Measurements from ENCODE around the gene SLC24A3.
A peak's percentile ranks its signal among the peaks of the same experiment; 100 is the strongest.

SLC24A3 gene

DNA sequence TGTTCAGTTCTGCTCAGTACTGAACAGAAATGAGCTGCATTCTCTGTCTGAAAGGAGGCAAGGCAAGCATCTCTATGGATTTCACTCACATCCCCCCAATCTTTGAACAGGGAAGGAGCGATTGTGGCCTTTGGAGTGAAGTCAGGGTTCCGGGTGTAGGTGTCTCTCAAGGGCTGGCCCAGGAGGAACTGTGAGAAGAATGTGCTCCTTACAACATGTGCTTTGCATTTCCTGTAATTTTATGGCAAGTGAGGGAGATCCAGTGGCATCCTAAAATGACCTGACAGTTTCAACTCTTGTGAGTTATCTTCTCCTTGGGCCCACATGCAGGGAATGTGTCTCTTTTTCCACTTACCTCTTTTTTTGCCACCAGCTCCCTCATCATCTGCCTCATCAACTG is 482.6 kb downstream of the SLC24A3 start:
- DNase-seq, result peak; percentile 25

DNA sequence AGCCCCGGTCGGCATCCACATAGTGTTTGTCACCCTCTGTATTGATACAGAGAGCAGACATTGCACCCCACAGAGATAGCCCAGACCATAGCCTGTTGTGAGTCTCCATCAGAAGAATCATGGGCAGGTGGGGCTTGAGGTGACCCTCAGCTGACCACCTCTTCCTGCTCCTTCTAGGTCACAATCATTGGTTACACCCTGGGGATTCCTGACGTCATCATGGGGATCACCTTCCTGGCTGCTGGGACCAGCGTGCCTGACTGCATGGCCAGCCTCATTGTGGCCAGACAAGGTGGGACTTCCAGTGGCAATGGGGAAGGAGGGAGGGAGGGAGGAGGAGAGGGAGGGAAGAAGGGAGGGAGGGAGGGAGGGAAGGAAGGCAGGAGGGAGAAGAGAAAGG is 484.2 kb downstream of the SLC24A3 start:
- no peak for DNase-seq

DNA sequence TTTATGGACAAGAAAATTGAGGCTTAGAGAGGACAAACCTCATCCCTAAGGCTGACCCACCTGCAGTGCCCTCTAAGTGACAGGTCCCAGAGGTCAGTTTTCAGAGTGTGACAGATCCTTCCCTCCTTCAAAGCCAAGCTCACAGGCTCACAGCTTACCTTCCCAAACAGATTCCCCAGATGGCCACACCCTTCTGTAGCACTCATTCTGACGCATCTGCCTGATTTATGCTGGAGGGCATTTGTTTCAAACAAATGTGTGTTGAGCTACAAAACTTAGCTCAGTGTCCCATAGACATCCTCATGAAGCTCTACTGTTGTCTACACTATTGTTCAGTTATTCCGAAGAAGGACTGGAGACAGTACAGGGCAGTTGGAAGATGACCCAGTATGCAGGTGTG is 485.0 kb downstream of the SLC24A3 start:
- DNase-seq, result no peak

DNA sequence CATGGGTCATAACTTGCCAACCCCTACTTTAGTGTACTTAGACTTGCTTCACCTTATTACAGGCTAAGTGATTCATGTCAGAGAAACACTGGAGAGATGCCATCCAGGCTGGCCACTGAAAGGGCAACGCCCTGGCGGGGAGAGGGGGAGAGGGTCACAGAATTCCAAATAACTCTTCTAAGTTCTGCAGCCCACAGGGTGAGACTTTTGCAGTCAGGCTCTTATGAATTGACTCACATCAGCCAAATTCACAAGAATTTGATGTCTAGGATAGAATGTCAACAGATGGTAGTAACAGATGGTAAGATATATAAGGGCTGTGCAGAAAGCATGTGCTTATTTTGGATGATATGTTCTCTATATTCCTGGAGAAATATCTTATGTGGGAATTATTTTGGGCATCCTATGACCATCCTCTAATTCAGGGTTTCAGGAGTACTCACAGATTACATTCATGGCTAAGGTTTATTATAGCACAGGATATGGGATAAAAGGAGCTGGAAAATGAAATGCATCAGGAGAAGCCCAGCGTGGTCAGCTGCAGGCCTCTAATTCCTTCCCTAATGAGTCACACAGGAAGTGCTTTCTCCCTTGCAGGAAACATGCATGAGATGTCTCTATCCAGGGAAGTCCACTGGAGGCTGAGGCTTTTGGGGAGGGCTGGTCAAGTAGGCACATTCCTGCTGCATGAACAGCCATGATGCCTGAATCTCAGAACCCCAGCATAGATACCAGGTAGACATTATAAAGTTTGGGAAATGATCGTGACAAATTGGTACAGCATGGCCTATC is 486.9 kb downstream of the SLC24A3 start:
- DNase-seq, result peak; percentile 37

DNA sequence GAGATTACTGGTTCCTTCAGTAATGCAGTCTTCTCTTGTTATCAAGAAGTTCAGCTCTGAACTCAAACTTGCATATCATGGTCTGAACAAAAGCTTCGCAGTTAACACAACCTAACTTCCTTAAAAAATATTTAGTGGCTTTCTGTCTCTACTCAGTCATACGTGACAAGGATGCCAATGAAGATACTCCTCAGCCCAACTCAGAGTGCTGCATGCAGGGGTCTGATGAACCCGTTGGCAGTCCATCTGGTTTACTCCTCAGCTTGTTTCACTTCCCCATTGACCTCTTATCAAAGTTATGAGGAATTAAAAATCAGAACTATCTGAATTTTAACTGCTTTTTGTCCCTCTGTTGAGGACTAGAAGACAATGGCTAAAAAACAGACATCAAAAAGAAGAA is 489.0 kb downstream of the SLC24A3 start:
- DNase-seq, result peak; percentile 53

DNA sequence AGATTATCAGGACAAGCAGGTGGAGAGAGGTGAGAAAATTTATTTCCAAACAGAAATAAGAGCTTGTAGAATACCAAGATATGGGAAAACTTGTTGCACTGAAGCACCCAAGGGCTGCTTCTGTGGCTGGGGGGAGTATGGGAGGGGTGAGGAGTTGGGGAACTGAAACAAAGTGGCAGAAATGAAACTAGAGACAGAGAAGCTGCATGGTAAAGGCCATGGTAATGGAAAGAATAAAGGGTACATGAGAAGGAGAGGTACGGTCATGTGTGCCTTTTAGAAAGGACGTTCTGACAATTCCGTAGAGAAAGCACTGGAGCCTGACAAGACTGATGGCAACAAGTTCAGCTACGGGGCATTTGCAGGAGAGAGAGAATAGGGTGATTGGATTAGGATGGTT is 494.0 kb downstream of the SLC24A3 start:
- peak; percentile 68 for DNase-seq

DNA sequence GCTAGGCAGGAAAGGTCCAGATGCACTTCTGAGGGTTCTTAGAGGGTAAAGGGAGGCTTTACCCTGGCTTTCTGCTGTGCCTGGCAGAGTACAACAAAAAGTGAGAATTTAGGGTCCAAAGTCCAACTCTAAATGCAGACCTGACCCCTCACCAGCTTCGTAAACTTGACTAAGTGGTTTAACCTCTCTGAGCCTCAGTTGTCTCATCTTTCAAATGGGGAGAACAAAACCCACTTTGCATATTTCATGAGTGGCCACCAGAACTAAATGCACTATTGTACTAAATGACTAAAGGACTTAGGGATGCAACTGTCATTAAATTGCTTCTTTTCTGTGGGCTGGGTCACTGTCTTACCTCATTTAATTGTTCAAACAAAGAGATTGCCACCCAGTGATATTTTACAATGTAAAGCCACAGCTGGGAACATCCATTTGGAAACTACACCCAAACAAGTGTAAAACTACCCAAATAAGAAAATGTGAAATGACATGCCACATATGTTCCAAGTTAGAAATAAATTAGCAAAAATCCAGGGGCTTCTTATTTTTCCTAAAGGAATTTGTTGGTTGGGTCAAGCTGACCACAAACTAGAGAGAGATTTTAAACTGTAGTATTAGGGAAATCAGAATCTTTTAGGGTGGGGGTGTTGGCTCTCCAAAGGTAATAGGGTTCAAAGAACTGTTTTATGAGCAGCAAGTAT is 497.3 kb downstream of the SLC24A3 start:
- DNase-seq, result no peak

DNA sequence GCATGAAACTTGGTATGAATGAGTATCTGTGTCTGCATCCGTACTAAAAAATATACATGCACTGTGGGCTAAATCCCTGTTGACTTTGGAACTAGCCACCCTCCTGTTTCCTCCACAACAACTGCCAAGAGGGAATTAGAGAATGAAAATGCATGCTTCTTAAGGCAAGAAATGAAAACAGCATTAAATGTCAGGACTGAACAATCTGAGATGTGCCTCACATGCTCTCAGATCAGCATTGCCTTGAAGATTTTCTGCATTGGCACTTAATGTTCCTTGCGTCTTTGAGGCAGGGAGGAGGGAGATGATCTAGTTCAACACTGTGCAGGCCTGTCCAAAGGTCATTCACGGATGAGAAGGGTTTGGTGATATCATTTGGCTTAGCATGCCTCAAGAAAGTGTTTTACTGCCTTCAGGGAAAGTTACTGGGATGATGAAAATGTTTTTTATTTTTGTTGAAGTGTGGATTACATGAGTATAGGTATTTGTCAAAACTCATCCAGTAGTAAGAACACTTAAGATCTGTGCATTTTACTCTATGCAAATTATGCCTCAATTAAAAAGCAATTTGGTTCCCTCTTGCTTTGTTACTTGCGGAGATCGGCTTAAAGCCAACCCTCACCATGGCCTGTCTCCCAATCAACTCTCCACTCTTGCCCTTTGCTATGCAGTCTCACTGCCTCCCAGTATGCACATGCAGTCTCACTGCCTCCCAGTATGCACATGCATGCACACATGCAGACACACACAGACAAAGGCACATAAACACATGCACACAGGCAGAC is 498.1 kb downstream of the SLC24A3 start:
- no peak for DNase-seq

DNA sequence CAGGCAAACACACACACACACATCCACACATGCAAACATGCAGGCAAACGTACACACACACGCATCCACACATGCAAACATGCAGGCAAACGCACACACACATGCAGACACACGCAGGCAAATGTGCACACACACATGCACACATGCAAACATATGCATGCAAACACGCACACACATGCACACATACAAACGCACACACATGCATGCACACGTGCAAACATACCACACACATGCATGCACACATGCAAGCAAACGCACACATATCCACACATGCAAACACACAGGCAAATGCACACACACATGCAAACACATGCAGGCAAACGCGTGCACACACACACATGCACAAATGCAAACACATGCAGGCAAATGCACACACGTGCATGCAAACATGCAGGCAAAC is 498.7 kb downstream of the SLC24A3 start:
- DNase-seq, result no peak

DNA sequence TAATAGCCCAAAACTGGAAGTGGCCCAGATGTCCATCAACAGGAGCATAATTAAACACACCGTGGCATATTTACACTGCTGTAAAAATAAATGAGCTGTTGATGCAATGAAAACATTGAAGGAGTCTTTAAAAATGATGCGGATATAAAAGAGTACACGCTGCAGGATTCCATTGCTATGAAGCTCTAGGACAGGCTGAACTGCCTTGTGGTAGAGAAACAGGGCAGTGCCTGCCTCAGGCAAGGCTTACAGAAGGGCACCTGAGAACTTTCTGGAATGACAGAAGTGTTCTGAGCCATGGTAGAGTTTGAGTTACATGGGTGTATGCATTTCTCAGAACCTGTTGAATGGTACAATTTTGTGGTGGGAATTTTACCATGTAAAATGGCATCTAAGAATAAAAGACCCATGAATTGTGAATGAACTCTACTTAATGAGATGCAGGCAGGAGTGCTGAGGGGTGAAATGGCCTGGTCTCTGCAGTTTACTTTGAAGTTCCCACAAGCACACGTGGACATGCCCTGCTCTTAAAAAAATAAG is 500.3 kb downstream of the SLC24A3 start:
- DNase-seq, result no peak

DNA sequence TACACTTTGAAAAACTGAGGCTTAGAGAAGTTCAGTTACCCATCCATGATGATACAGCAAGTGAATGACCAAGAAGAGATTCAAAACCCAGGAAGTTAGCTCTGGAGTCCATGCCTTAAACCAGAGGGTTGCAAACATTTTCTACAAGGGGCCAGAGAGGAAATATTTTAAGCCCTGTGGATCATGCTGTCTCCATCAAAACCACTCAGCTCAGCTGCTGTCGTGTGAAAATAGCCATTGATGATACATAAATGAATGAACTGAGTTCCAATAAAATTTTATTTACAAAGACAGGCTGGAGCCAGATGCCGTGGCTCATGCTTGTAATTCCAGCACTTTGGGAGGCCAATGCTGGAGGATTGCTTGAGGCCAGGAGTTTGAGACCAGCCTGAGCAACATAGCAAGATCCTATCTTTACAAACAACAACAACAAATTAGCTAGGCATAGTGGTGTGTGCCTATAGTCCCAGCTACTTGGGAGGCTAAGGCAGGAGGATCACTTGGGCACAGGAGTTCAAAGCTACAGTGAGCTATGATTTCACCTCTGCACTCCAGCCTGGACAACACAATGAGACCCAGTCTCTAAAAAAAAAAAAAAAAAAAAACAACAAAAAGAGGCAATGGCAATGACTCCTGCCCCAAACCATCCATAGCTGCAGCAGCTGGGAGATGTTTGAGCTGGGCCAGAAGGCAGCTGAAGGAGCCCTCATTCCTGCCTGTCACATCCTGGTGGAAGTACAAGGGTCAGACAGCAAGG is 501.6 kb downstream of the SLC24A3 start:
- DNase-seq, result no peak

DNA sequence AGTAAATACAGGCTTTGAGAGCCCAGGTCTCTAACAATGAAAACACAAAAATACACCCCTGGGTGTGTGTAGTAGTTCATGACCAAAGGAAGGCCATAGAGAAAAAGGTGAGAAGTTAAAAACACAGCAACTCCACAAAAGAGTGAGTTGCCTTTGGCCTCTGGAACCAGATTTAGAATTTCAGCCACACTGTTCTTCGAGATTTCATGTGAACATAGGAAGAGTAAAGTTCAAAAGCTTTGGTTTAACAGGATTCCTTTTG is 502.1 kb downstream of the SLC24A3 start:
- no peak for DNase-seq

DNA sequence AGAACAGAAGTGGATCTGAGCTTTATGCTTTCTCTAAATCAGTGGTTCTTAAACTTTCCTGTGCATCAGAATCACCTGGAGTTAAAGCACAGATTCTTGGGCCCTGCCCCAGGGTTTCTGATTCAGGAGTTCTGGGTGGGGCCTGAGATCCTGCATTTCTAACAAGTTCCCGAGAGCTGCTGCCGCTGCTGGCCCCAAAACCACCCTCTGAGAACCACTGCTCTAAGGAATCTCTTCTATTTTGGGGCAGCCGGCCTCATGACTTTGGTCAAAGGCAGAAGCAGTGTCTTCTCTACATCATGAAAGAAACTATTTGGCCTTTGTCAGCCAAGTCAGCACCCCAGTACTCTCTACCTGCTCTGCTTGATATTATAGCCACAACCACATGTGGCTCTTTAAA is 503.5 kb downstream of the SLC24A3 start:
- no peak for DNase-seq

DNA sequence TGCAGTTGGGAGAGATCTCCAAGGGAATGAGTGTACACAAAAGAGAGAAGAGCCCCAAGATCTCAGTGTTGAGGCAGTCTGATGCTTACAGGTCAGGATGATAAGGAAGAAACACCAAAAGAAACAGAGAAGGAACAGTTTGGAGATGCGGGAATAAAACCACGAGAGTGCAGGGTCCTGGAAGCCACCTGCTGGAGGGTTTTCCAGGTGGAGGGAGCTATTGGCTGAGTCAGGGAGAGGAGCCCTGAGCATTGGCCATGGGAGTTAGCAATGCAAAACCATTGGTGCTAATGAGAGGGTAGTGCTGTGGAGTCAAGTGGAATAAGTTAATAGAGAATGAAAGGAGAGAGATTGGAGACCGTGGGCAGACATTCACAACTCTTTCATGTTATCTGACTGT is 506.4 kb downstream of the SLC24A3 start:
- no peak for DNase-seq

DNA sequence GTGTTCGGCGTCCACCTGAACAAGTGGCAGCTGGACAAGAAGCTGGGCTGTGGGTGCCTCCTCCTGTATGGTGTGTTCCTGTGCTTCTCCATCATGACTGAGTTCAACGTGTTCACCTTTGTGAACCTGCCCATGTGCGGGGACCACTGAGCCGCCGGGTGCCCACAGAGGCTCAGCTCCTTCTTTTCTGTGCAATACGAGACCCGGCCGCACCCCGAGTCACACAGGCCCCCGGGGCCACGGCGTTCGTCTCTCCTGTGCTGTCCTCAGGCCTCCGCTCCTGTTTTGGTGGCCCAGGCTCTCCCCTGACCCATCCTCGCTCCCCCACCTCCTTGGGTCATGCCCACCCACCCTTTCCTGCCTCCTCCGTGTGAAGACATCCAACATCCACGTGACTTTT is 508.5 kb downstream of the SLC24A3 start:
- DNase-seq, result no peak

DNA sequence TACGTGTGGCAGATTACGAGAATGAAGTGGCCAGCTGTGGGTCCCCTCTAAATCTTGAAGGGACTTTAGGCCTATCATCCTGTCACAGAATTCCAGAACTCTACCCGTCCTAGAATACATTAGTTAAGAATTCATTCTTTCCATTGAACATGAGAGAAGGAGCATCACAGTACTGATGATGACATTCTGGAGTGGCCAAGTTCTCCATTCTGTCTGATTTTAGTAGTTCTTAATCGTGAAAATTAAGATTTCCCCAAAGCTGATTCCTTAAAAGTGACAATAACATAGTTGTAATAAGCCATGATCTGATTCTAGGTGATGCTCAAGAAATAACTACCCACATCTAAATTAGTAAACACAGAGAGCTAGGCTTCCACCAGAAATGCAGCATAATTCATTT is 510.6 kb downstream of the SLC24A3 start:
- peak; percentile 30 for DNase-seq

DNA sequence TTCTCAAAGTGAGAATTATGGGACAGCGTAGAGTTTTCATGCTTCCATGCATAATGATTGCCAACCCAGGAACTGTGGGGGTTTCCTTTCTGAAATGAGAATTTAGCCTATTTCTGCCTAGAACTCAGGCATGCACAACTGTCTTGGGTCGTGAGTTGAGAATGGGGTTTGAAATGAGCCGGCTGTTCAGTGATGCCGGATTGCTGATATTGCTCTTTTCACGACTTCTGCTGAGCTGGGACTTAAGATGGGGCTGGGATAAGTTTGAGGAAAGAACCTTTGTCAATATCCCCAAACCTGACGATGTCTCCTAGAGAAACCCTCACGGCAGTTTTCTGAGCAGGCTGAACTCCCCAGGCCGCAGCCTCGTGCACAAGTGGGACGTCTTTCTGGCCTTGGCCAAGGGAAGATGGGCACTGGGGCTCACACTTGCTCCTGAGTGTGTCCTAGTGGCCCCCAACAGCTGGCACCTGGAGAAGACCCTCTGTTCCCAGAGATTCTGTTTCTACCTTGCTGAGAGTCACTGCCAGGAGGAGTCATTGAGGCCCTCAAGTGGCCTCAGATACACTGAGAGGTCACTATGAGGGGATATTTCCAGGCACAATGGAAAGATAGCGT is 511.5 kb downstream of the SLC24A3 start:
- no peak for DNase-seq

DNA sequence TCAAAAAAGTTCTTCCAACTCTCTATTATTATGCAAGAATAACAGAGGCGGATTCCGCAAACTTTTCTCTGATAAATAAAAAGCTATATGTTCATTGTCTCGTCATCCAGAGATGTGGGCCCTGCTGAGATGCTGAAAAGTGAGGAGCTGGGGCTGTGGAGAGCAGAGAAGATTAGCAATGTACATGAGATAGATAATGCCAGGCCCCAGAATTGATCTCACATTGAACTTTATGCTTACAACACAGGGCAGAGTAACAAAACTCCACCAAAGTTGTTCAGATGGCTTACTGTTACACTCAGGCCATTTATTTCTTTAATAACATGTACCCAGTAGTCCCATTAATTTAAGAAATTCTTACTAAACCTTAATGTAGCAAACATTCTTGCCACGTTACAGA is 512.9 kb downstream of the SLC24A3 start:
- DNase-seq, result no peak

DNA sequence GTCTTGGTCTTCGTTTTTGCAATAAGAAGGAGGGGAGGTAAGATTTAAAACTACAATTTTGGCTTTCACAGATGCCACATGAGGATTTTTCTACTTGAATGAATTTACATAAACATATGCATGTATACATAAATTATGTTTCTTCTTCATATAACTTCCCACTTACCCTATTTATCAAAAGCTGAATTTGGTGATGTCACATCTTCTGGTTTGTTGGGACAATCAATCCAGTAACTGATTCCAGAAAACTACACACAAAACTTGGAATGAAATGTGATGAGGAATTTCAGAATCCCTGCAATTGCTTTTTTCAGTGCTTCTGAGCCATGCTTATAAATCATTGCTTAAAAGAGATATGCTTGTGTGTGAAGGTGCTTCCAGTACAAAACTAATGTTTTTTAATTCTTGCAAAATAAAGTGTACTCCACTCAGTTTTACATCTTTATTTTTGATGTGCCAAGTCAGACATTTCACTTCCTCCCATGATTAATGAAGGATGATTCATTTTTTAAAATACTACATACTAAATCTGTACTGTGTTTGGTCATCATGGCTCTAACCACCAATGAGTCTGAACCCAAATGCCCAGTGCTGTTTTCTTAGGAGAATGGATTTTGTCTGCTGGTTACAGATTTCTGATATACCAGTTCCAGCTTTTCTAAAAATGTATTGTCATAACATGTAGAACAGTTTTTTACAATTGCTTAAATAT is 513.5 kb downstream of the SLC24A3 start:
- DNase-seq, result peak; percentile 77

DNA sequence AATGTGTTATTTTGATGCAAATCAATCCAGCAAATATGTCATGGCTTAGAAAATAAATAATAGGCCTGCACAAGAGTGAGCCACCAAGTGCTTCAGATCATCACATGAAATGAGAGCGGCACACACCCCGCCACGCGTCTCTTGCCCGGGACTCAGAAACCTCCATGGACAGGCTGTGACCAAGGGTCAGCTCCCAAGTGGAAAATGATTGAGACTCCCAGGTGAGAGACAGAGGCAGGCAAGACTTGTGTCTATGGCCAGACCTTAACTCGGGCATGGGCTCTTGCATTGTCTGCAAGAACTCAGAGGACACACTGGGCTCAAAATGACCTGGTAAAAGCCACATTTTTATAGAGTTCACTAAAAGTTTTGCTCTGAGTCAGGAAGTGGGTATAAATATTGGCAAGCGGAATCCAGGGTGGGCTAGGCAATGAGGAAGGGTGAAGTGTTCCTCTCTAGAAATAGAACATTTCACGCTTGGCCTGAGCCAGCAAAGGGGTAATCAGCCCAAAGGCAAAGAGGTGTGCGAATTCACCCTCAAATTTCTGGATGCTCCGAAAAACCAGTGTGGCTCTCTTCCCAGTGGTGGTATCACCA is 514.9 kb downstream of the SLC24A3 start:
- no peak for DNase-seq

DNA sequence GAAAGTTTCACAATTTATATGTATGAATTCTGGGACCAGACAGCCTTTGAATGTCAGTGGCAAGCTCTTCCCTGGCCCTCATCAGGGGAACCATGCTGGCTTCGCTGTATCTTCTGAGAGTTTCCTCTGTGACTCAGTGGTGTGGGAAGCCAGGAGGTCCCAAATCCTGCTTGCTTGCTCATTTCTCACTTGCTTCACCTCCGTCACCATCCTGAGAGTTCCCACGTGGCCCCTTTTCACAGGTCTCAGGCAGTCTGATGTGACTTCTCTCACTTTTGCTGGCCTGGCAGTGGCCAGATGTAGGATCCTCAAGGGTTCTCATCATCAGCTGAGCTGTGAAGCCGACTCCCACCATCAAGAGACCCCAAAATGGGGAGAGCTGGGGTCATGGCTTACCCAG is 517.2 kb downstream of the SLC24A3 start:
- no peak for DNase-seq

DNA sequence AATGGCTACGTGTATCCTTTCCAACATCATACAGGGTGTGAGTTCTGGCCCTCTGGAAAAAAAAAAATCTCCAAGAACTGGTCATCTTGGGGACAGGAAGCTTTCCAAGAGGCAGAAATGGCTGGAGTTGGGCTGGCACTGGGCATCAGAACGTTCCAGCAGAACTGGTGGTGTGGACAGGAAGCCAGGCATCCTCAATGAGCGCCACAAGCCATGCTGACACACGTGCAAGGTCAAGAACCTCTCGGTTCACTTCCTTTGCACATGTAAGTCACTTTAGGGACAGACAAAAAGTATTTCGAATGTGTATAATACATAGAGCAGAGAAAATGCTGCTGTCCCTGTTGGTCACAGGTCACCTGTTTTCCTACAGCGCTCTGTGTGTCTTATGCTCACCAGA is 518.3 kb downstream of the SLC24A3 start:
- no peak for DNase-seq

Data from suppressor macrophage treated with lipopolysaccharide for 4 hours (primary cell).